Renal pelvis (tissue), 4 donors: ENCODE data around the gene FRK. TPM values are rescaled to one million over a fixed set of nuclear protein-coding genes. Genes with fewer than 3 reads are reported as not detected.
"Not testable (repeated sequence)": the region's sequence is repeated elsewhere in the genome, so short reads cannot be mapped to it uniquely, and the experiment has no call there.

Experiments
- DNase-seq: peaks from one replicate; pipeline ENCODE4 v3.0.0-alpha.2; 2013
- polyA plus RNA-seq, 3 donors: library from polyadenylated mRNA; unstranded; fragments of 120-200 nt; gene quantifications; one replicate each; pipeline ENCODE4 v1.2.1, GENCODE V29; 2013; ENCODE audit not compliant: insufficient read length in 3 of 3

The FRK gene
- polyA plus RNA-seq, 3 donors: 3.5 to 5.9 (median 4.7) TPM

- no peak for DNase-seq
These were observed 112.6 kb downstream of the FRK start for GRCh38 chr6:115947966-115948541.

- DNase-seq: no peak
These were observed 114.9 kb downstream of the FRK start for GRCh38 chr6:115945812-115946211.

DNA sequence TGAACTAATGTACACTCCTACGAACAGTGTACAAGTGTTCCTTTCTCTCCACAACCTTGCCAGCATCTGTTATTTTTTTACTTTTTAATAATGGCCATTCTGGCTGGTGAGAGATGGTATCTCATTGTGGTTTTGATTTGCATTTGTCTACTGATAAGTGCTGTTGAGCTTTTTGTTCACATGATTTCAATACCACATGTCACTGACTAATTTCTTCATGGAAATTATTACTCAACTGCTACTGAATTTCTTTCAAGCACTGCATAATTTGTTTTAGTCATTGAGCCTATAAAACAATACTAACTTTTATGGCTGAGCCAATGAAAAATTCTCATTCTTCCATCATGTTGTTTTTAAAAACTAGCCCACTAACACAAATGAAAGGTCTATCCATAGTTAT lies 115.4 kb downstream of the FRK start:
- no peak for DNase-seq

DNA sequence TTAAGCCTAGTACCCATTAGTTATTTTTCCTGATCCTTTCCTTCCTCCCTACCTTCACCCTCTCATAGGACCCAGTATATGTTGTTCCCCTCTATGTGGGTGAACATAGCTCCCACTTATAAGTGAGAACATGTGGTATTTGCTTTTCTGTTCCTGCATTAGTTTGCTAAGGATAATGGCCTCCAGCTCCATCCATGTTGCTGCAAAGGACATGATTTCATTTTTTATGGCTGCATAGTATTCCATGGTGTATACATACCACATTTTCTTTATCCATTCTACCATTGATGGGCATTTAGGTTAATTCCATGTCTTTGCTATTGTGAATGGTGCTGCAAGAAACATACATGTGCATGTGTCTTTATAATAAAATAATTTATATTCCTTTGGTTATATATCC lies 115.9 kb downstream of the FRK start:
- DNase-seq: not testable (repeated sequence)

DNA sequence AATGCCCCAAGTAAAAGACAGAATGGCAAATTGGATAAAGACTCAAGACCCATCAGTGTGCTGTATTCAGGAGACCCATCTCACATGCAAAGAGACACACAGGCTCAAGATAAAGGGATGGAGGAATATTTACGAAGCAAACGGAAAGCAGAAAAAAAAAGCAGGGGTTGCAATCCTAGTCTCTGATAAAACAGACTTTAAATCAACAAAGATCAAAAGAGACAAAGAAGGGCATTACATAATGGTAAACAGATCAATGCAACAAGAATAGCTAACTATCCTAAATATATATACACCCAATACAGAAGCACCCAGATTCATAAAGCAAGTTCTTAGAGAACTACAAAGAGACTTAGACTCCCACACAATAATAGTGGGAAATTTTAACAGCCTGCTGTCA lies 123.2 kb downstream of the FRK start:
- DNase-seq: not testable (repeated sequence)

DNA sequence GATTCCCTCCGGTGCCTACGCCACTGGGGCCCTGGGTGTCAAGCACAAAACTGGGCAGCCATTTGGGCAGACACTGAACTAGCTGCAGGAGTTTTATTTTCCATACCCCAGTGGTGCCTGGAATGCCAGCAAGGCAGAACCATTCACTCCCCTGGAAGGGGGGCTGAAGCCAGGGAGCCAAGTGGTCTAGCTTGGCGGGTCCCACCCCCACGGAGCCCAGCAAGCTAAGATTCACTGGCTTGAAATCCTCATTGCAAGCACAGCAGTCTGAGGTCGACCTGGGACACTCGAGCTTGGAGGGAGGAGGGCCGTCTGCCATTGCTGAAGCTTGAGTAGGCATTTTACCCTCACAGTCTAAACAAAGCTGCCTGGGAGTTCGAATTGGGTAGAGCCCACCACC lies 125.3 kb downstream of the FRK start:
- DNase-seq: no peak

DNA sequence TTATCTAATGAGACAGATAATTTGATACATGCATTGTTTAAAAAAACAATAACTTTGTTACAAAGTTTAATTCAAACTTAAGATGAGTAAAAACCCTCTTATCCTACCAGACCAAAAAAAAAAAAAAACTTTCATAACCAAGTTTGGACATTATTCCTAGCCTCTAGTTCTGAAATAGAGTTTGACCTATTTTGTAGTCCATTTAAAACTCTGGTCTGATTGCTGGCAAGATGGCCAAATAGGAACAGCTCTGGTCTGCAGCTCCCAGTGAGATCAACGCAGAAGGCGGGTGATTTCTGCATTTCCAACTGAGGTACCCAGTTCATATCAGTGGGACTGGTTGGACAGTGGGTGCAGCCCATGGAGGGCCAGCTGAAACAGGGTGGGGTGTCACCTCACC lies 125.9 kb downstream of the FRK start:
- DNase-seq: no peak

DNA sequence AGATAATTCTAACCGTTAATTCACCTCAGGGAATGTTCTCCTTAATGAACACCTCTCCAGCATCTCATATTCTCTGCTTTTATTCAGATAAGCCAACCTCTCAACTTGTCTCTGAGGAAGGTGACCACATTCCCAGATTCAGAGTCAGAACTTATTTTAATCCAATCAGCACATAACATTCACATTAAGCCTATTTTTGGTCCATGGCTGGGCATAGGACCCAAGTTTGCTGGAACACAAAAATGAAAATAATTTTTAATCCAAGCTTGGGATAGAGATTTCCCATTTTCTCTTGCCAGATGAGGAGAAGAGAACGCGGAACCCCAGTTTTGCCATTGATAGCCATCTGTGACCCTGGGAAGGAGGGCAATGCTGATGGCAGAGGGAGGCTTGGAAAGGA lies 126.5 kb downstream of the FRK start:
- no peak for DNase-seq

DNA sequence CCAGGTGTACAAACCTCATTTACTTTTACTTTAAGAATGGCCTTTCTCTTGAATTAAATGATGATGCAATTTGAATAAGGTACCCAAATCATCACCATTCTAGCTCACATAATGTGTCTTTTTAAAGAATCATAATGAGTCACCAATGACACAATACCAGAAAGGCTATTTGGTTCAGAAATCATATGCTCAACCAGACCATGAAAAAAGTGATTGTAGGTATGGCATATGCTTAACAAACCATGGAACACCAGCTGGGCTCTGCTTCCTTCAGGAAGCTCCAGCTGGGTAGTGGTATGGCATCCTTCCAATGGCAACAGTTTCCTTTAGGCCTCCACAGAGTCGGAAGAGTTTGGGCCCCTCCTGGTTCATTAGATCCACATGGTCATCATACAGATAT lies 128.2 kb downstream of the FRK start:
- no peak for DNase-seq

- DNase-seq: not testable (repeated sequence)
These were observed 132.7 kb downstream of the FRK start for GRCh38 chr6:115928000-115928399.

- no peak for DNase-seq
These were observed 137.7 kb downstream of the FRK start for GRCh38 chr6:115922971-115923370.

DNA sequence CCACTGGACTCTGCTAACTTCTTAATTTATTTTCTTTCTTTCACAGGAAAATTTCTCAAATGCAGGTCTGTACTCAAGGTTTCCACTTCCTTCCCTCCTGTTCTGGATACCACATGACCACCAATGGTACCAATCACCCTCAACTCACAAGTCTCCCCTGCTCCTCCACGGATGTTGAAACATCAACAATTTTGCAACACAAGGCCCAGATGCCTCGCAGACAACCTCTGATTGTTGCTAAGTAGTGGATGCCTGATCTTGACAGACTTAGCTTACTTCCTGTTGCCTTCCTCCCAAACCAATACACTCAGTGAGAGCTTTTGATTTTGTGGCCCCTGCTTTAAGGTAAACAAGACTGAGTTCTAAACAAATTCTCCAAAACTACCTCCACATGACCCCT lies 146.6 kb downstream of the FRK start:
- no peak for DNase-seq

GRCh38 chr6:115909923-115910546 lies 150.7 kb downstream of the FRK start:
- DNase-seq: no peak

DNA sequence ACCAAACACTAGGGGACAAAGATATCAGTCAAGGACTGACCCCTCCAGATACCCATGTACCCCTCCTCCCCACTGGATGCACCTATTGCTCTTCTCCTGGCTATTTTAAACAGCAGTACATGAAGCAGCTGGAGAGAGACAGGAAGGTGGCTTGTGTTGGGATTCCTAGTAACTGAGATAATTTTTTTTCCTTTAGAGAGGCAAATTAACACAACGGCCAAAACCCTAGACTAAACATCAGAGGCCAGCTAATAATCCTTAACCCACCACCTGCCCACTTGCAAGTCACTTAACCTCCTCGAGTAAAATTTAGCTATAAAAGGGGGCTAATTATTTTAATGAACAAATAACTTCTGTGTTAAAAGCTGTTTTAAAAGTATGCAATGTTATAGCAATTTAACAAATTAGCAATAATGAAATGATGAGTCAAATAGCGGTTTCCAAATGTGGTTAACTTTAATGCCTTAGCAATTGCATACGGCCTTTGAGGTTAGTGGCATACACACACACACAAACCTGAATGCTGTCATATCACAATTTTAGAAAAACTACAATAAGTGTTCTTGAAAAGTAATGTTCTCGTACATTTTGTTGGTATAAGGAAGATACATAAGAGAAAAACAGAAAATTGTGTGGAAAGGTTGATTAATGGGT lies 151.7 kb downstream of the FRK start:
- DNase-seq: no peak

- no peak for DNase-seq
These were observed 155.2 kb downstream of the FRK start for GRCh38 chr6:115905471-115905870.

DNA sequence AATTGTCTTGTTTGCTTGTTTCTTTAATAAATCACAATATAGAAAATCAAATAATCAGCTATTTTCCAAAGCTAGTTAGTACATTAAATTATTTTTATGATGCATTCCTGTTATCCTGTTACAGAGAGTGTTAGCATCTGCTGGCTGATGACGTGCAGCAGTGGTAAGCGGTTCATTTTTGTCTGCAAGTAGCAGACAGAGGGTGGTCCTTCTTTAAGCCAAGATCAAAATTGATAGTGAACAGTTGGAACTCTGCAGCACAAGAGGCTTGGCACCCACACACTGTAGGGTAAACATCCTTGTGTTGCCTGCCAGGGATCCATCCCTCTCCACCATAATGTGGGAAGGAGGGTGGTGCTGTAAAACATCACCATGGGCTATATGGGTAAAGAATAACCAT lies 158.3 kb downstream of the FRK start:
- DNase-seq: peak; percentile 46

- peak; percentile 34 for DNase-seq
These were observed 158.8 kb downstream of the FRK start for GRCh38 chr6:115901896-115902295.

DNA sequence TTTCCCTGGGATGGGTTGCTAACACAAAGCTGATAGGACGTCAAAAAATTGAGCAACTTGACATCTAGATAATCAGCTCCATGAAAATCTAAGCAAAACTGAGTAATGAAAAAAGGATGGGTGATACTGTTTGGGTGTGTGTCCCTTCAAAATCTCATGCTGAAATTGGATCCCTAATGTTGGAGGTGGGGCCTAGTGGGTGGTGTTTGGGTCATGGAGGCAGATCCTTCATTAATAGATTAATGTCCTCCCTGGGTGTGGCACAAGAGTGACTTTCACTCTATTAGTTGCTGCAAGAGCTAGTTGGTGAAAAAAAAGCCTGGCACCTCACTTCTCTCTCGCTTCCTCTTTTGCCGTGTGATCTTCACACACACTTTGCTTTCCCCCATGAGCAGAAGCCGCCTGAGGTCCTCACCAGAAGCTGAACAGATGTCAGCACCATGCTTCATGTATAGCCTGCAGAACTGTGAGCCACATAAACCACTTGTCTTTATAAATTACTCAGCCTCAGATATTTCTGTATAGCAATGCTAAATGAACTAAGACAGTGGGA lies 160.9 kb downstream of the FRK start:
- no peak for DNase-seq

DNA sequence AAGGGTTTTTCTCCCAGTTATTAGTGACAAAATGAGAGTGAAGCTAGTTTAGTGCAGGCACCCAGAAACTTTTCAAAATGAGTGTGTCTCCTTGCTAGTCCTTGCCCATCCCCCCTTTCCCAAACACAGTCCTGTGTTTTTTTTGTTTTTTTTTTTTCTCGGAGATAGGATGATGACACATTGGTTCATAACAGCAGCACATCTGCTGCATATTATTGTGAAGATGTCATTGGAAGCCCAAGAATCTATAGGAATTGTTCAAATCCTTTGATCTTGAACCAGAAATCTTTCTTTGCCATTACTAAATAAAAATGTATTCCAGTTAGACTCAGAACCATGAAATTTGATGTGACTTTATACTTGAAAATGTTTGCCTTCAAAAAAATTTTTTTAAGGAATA lies 162.4 kb downstream of the FRK start:
- DNase-seq: no peak

DNA sequence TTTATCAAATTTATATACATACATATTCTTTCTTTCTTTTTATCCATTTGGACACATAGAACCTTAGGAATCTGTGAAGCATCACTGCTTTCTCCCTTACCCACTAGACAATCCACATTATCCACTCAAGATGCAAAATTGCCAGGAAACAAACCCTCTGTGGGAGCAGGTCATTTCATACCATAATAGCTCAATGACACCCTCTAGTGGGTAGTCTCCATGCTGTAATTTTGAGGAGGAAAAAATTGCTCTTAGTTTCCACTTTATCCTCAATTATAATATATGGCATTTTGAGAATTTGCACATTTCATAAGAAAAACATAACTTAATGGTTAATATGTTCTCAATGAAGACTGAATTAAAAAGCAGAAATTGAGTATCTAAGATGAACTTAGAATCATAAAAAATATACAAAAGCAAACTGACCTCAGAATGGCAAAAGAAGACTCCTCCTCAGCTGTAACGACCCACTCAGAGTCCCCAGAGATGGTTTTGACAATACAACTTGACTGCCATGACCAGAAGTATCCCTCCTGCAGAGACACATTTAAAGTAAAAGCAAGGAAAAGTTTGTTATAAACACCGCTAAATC lies 164.1 kb downstream of the FRK start:
- peak; percentile 39 for DNase-seq

GRCh38 chr6:115894426-115894992 lies 166.2 kb downstream of the FRK start:
- no peak for DNase-seq

DNA sequence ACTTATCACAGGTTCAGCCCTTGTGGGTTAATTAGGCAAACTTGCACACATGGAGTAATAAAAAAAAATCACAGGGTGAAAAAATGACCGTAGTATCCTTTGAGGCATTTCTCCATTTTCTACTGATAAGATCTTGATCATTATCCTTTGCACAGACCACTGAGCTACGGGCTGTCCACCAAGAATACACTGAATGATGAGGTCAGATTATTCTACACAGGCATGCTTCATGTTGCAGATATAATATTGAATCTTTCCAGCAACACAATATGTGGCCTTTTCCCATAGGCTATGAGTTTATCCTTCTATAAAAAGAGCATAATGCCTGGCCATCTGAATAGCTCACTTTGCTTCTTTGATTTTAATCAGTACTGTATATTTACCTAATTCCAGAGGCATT lies 168.9 kb downstream of the FRK start:
- no peak for DNase-seq
